RPMI8226 (cell line): ENCODE measurements around the gene CDH1.
A peak's percentile ranks its signal among the peaks of the same experiment; 100 is the strongest.
"Not testable (repeated sequence)": the region's sequence is repeated elsewhere in the genome, so short reads cannot be mapped to it uniquely, and the experiment has no call there.

Experiments
- DNase-seq: peaks from one replicate; pipeline ENCODE4 v3.0.0-alpha.2; 2015

Gene CDH1

DNA sequence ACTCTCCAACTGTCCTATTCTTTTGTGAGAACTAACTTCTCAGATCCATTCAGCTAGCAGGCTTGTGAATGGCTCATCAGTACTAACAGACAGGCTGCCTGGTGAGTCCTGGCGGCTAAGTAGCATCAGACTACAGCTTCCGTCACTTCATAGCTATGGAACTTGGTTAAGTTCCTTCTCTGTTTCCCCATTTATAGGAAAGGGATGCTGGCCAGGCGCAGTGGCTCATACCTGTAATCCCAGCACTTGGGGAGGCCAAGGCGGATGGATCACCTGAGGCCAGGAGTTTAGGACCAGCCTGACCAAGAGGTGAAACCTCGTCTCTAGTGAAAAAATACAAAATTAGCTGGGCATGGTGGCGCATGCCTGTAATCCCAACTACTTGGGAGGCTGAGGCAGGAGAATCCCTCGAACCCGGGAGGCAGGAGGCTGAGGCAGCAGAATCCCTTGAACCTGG is 56.3 kb downstream of the CDH1 start:
- no peak for DNase-seq

DNA sequence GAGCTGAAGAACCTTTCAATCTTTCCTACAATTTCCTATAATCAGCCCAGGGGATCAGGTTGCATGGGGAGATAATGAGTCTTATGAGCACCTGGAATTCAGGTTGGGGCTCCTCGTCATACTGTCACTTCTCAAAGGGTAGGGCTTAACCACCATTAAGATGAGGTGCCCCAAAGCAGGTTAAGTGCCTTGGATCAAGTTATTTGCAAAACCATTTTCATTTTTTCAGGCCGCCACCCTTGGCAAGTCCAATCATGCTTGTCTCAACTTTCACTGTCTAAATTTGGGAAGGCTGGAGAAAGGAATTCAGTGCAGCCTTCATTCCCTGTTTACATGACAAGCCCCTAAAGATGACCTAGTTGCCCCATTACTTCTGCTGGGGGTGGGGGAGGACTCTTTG is 61.3 kb downstream of the CDH1 start:
- DNase-seq, result no peak

DNA sequence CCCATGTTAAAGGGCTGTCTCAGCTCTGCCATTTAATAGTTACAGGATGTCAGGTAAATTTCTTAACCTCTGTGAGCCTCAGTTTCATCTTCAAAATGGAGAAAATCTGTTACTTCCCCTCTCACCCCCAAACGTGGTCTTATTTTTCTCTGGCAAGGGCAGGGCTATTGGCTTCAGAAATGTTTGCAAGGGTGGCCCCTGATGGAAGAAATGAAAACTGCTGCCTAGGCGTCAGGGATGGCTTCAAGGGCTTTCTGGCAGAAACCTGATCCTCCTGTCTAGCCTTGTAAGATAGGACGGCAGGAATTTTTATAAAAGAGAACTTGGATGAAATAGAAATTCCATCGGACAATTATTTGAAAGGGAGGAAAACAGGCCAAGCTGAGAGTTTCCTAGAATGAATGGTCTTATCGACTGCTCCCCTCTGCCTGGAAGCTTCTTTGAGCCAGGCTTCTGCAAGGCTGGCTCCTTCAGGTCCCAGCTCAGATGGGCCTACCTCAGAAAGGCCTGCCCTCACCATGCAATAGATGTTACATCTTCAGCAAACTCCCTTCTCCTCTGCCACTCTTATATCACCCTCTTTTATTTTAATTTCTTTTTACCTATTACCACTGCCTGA is 63.3 kb downstream of the CDH1 start:
- peak; percentile 84 for DNase-seq

DNA sequence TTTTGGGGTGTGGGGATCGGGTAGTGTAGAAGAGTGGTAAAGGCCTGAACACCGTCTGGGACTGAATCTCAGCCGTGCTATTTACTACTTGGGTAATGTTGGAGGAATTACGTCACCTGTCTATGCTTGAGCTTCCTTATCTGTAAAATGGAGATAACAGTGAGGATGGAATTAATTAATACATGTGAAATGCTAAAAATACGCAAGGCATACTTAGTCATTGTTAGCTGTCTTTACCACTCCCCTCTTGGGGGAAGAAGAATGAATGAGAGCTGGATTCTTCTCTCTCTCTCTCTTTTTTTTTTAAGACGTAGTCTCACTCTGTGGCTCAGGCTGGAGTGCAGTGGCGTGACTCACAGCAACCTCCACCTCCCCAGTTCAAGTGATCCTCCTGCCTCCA is 65.1 kb downstream of the CDH1 start:
- DNase-seq, result no peak

DNA sequence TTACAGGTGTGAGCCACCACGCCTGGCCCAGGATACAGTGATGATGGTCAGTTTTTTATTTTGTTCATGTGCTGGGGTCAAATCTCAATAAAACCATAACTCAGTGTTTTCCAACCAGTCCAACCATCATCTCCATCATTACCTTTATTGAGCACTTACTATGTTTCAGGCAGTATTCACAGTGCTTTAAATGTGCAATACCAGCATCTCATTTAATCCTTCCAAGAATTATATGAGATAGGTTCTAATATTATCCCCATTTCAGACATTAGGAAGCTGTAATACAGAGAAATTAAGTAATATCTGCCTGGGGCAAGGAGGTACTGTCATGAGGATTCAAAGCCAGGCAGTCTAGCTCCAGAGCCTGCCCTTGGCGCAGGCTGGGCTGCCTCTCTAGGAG is 69.3 kb downstream of the CDH1 start:
- DNase-seq, result no peak

DNA sequence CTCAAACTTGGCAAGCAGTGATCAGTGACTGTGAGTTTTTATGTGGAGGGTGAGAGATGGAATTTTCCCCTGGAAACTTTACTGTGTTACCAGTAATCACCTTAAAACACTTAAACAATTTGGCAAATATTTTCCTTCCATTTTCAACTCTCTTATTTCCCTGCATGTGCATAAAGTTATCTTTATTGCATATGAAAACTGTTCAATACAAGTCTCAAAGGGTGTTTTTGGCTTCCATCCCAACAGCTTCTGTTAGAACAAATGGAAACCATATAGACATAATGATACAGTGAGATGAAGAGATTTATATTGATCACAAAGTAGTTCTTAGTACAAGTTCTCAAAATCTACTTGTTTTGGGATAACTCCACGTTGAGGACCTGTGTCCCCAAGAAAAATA is 69.9 kb downstream of the CDH1 start:
- no peak for DNase-seq

DNA sequence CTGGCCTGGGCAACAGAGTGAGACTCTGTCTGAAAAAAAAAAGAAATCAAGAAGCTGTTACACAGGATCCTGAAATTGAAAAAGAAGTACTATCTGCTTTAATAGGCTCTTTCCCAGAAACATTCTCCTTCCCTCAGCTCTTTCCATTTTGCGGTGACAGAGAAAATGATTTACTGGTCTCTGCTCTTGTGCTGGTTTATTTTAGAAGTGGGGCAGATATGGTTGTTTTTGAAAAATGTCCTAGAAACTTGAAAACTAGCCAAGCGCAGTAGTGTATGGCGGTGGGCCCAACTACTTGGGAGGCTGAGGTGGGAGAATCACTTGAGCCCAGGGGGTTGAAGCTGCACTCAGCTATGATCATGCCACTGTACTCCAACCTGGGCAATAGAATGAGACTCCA is 77.4 kb downstream of the CDH1 start:
- no peak for DNase-seq

DNA sequence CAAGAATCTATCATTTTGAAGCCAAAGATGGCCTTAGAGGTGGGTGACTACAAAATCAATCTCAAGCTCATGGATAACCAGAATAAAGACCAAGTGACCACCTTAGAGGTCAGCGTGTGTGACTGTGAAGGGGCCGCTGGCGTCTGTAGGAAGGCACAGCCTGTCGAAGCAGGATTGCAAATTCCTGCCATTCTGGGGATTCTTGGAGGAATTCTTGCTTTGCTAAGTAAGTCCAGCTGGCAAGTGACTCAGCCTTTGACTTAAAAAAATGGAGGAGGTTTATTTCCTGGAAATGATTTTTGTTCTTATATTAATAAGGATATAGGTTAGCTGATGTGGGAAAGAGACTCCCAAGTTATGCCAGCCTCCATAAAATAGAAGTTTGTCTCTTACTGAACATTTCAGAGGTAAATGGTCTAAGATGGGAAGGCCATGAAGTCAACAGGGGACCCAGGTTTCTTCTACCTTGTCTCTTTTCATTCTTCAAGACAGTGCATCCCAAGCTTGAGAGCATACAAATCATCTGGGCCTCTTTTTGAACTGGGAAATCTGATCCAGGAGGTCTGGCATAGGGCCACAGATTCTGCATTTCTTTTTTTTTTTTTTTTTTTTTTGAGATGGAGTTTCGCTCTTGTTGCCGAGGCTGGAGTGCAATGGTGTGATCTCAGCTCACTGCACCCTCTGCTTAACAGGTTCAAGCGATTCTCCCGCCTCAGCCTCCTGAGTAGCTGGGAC is 86.5 kb downstream of the CDH1 start:
- DNase-seq, result no peak

DNA sequence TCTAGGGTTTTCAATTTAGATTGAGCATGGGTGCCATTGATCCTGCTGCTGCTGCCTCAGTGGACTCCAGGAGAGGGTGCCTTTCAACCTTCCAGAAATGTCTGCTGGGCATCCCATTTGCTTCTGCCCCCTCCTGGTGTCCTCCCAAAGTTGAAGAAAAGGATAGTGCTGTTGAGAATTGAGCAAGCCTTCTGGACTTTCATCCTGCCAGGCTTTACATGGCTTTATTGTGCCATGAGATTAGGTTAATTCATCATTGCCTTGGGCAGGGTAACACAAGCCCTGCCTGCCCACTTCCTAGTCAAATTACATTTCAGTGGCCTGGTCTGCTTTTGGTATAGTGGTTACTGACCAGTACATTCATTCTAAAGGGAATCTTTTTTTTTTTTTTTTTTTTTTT is 88.3 kb downstream of the CDH1 start:
- no peak for DNase-seq

DNA sequence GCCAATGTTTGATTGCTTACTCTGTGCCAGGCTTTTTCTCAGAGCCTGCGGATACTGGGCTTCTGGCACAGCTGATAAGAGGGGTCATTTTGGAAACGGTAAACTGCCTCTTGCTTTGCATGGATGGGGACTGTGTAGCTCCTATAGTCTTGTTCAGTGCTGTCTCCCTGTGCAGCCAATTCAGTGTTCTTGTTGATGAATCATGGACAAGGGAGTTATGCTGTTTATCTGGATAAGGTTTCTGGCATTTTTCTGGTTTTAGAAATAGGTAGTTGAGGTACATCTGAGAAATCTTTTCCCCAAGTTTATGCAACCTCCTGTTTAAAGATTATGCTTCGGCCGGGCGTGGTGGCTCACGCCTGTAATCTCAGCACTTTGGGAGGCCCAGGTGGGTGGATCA is 89.6 kb downstream of the CDH1 start:
- DNase-seq, result no peak

DNA sequence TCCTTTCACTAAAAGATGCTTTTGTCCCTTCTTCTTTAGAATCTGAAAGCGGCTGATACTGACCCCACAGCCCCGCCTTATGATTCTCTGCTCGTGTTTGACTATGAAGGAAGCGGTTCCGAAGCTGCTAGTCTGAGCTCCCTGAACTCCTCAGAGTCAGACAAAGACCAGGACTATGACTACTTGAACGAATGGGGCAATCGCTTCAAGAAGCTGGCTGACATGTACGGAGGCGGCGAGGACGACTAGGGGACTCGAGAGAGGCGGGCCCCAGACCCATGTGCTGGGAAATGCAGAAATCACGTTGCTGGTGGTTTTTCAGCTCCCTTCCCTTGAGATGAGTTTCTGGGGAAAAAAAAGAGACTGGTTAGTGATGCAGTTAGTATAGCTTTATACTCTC is 96.2 kb downstream of the CDH1 start:
- DNase-seq, result no peak

DNA sequence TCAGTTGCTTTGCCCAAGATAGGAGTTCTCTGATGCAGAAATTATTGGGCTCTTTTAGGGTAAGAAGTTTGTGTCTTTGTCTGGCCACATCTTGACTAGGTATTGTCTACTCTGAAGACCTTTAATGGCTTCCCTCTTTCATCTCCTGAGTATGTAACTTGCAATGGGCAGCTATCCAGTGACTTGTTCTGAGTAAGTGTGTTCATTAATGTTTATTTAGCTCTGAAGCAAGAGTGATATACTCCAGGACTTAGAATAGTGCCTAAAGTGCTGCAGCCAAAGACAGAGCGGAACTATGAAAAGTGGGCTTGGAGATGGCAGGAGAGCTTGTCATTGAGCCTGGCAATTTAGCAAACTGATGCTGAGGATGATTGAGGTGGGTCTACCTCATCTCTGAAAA is 97.5 kb downstream of the CDH1 start:
- no peak for DNase-seq

DNA sequence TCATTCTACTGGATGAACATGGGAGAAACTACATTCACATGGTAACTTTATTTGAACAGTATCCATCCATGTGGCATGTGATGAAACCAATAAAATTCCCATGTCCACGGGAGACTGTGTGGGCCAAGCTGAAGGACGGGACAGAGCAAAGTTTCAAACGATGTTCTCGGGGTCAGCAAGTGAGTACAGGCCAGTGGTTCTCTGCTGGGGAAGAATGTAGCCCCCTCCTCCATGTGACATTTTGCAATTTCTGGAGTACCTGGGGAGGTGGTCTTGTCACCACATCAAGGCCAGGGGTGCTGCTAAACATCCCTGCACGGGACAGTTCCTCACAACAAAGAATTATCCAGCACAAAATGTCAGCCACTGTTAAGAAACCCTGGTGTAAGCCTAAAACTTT is 98.9 kb downstream of the CDH1 start:
- DNase-seq, result no peak

DNA sequence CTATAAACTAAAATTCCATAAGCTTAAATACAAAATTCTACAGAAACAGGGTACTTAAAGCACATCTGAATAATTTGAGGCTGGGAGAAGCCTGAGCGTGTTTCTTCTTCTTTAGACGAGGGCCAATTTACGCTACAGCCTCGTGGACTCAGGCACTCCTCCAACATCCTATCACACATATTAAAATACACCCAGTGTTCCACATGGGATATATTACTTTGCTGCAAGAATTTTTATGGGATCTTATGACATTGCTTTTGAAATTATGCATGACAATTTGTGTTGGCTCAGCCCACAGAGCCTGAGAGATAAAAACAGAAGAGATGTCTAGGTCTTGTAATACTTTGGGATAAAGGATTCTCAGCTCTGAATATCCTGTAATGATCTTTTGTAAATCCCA is 102.7 kb downstream of the CDH1 start:
- DNase-seq, result no peak

DNA sequence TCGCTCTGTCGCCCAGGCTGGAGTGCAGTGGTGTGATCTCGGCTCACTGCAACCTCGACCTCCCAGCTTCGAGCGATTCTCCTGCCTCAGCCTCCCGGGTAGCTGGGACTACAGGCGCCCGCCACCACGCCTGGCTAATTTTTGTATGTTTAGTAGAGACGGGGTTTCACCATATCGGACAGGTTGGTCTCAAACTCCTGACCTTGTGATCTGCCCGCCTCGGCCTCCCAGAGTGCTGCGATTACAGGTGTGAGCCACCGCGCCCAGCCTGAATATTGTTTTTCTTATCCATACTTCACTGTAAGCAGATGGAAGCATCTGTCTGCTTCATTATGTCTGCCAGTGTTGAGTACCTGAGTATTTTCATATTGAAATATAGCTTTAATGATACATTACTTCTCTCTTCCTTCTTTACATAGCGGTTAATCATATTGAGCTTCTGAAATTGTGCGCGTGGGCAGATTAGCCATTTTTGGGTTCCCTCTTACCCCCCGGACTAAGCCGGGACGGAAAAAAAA is 105.9 kb downstream of the CDH1 start:
- not testable (repeated sequence) for DNase-seq

DNA sequence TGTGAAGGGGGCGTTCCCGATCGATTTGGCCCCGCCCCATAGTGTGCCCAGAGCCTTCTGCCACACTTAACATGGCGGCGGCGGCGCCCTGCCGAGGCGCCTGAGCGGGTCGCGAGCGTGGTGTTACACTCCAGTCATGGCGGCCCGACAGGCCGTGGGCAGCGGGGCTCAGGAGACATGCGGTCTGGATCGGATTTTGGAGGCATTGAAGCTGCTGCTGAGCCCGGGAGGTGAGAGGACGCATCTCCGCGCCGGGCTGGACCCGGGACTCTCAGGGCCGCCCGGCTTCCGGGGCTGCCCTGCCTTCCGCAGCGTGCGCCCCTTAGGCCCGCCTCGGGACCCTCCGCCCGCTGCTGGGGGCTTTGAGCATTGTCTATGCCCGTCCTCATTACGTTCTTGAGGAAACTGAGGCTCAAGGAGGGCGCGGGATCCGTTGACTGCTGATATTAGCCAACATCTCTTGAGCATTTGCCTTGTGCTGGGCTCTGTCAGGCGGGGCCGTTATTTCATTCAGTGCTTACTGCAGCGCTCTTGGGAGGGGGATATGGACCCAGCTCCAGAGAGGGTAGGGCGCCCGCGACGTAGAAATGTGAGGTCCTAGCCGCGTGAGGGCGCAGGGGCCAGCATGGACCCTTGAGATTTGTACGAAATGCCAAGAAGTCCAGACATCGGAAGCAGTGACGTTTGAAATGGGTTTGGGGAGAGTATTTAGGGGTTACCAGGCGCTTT is 106.6 kb downstream of the CDH1 start, which contains the start of gene TANGO6:
Gene TANGO6, plus strand, starts transcription at position 50 of the 729 bp plus-strand sequence. Its CDS starts 87 bp downstream, at position 137.
- peak; percentile 93 for DNase-seq

DNA sequence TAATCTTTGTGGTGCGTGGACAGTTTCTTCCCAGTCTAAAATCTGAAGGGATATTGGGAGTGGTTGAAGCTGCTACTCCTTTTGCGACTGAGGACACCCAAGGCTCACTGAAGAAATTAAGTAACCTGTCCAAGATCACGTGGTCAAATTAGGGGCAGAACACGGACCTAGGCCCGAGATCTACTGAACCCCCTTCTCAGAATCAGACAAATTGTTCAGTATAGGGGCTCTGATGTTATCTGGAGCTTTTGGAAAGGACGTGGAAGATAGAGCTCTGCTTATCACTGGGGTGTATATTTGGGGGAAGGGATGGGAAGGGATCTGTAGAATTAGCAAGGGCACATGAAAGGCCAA is 107.1 kb downstream of the CDH1 start:
- no peak for DNase-seq

DNA sequence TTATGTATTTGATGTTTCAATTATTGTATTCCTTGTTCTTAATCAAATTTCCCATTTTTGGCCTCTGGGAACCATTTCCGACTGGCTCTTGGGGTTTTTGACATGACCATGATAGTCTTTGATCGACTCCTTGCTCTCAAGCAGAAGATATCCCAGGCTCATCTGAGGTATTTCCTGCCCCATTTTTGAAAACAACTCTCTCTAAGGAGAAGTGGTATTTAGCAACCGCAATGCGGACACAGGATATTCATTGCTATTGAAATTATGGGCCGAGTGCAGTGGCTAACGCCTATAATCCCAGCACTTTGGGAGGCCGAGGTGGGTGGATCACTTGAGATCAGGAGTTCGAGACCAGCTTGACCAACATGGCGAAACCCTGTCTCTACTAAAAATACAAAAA is 111.7 kb downstream of the CDH1 start:
- no peak for DNase-seq

DNA sequence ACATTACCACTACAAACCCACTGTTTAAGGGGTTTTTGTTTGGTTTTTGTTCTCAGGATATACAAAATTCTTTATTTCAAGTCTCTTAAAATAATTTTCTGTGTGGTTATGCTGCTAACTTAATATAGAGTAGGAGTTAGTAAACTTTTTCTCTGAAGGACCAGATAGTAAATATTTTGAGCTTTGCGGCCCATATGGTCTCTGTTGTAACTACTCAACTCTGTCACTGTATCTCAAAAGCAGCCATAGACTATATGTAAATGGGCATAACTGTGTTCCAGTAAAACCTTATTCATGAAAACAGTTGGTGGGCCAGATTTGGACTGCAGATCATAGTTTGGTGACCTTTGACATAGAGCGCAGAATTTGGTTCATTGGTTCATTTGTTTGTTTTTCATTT is 113.4 kb downstream of the CDH1 start:
- no peak for DNase-seq

DNA sequence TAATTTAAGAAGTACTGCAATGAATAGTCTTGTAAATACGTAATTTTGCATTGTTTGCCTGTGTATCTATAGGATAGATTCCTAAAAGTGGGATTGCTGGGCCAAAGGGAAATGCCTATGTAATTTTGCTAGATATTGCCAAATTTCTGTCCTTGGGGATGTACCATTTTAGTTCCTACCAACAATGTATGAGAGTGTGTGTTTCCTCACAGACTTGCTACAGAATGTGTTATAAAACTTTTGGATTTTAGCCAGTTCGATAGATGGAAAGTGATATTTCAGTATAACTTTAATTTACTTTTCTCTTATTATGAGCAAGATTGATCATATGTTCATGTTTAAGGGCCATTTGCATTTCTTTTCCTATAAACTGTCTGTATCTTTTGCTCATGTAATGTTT is 114.5 kb downstream of the CDH1 start:
- DNase-seq, result no peak

DNA sequence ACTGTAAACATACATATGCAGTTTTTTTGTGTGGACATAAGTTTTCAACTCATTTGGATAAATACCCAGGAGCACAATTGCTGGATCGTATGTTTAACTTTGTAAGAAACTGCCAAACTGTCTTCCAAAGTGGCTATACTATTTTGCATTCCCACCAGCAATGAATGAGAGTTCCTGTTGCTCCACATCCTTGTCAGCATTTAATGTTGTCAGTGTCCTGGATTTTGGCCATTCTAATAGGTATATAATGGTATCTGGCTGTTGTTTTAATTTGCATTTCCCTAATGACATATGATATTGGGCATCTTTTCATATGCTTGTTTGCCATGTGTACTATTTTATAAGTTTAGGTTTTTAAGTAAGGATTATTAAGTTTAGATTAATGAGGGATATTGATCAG is 120.4 kb downstream of the CDH1 start:
- no peak for DNase-seq

DNA sequence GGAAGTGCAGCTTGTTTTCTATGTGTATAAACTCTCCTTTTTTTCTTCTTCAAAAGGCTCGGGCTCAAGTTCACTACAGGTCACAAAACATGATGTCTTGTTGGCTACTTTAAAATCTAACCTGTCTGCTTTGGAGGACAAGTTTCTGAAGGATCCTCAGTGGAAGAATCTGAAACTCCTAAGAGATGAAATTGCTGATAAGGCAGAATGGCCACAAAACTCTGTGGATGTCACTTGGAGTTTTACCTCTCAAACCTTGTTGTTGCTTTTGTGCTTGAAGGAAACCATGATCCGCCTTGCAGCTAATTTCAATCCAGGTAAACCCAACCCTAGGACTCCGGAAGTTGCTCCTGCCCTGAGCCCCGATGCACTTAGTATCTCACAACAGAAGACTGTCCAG is 122.7 kb downstream of the CDH1 start:
- no peak for DNase-seq

DNA sequence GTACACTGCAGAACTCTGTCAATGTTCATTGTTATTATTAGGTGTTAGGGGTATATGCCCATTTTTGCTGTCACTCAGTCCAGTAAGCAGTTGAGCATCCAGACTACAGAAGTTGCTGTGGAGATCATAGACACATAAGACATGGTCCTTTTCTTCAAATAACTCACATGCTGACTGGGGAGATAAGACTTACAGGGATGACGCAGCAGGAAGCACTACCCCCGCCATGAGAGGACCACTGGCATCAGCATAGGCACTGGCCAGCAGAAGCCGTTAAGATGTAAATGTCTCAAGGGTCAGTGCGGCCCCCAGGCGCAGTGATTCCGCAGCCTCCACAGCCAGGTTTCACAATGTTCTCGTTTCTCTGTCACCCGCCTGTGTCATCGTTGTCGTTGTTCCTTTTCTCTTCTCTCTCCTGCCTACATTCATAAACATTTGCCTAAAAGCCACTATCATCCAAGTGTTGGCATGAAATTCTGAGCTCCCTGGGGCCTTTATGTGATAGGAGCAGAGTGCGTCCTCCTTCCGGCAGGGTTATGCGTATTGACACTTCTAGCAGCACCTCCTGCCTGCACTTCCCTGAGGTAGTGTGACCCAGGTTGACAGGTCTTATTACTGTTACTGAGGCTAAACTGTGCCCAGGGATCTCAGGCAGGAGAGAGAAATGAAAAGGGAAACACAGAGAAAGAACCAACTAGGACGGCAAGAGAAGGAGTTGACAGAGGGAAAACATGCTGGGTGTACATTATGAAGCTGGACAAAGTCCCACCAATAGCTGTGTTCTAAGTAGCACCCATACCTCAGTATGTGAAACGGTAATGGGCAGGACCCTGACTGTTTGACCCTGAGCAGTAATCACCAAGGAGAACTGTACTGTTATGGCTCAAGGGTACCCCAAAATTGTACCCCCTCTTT is 124.1 kb downstream of the CDH1 start:
- DNase-seq, result no peak
